ENCODE results near the gene MYADML2.

DNA sequence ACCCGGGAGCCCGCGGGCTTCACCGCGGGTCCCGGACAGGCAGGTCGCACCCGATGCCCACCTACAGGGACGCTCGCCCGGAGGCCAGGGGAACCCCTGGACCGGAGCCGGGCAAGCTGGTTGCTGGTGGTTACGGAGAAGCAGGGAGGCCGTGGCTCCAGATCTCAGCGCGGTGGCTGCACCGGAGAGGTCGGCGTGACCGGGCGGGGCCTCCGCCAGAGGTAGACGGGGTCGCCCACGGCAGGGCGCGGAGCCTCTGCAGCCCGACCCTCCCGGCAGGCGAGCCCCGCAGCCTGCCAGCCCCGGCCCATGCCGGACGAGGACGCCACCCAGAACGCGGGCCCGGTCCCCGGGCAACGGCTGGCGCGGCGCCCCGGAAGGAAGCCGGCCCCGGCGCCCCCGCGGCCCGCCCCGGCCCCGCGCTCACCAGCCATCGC, 36.2 kb downstream of the MYADML2 start:
- no peak for TF ChIP-seq POLR2A (IDR thresholded peaks at IDR 0.05)
- no peak for TF ChIP-seq CTCF (IDR thresholded peaks at IDR 0.05)

Measured in Peyer's patch (tissue), 4 donors.